ENCODE measurements around the gene PGM1.

PGM1 gene

GRCh38 chr1:63636192-63637105, 43.2 kb downstream of the PGM1 start:
- Mint-ChIP-seq H3K36me3 (ENCODE audit: low read depth) (peaks cover 82% of the 10 kb centered on the region), H3K27ac (peak overlapping the region; percentile 43 to 73 (median 60)), H3K9me3 (no peaks in the 10 kb centered on the region), H3K27me3 (ENCODE audit: low read depth) (no peaks in the 10 kb centered on the region), H3K4me1 (peaks cover 27% of the 10 kb centered on the region), H3K4me3 (no peak overlapping the region)
- no peak for TF ChIP-seq CTCF (IDR thresholded peaks at IDR 0.05; ENCODE audit: unreplicated experiment in 3 of 3)

- H3K27me3 Mint-ChIP-seq (ENCODE audit: low read depth), result no peaks in the 10 kb centered on the region
These were observed 45.3 kb downstream of the PGM1 start for GRCh38 chr1:63638471-63638870.

GRCh38 chr1:63638875-63639274, 45.7 kb downstream of the PGM1 start:
- no peak for TF ChIP-seq CTCF (IDR thresholded peaks at IDR 0.05; ENCODE audit: unreplicated experiment in 3 of 3)
- H3K27ac Mint-ChIP-seq, result peak overlapping the region; percentile 75 to 93 (median 81)
- H3K4me1 Mint-ChIP-seq, result peaks cover 49% of the 10 kb centered on the region
- H3K36me3 Mint-ChIP-seq (ENCODE audit: low read depth), result peaks cover 76% of the 10 kb centered on the region
- H3K27me3 Mint-ChIP-seq (ENCODE audit: low read depth), result no peaks in the 10 kb centered on the region
- peak overlapping the region in 1 of 3 experiments; percentile 10 for H3K4me3 Mint-ChIP-seq
- H3K9me3 Mint-ChIP-seq, result no peaks in the 10 kb centered on the region

More at GRCh38 chr1:63638471-63638870, 45.3 kb downstream of the PGM1 start:
- Mint-ChIP-seq H3K27ac (peak overlapping the region; percentile 75 to 93 (median 81)), H3K4me1 (peaks cover 45% of the 10 kb centered on the region), H3K36me3 (ENCODE audit: low read depth) (peaks cover 75% of the 10 kb centered on the region), H3K4me3 (no peak overlapping the region), H3K9me3 (no peaks in the 10 kb centered on the region)
- no peak for TF ChIP-seq CTCF (IDR thresholded peaks at IDR 0.05; ENCODE audit: unreplicated experiment in 3 of 3)

- TF ChIP-seq CTCF (IDR thresholded peaks at IDR 0.05; ENCODE audit: unreplicated experiment in 3 of 3), result no peak
- Mint-ChIP-seq H3K27me3 (ENCODE audit: low read depth) (no peaks in the 10 kb centered on the region), H3K9me3 (peaks cover 3% of the 10 kb centered on the region), H3K27ac (peak overlapping the region; percentile 83 to 92 (median 92)), H3K4me3 (peak overlapping the region in 2 of 3 experiments; percentile 23 to 31), H3K36me3 (ENCODE audit: low read depth) (peaks cover 71% of the 10 kb centered on the region), H3K4me1 (peaks cover 69% of the 10 kb centered on the region)
These were observed 47.7 kb downstream of the PGM1 start for GRCh38 chr1:63640633-63641567.

- H3K27ac Mint-ChIP-seq, result peak overlapping the region; percentile 83 to 92 (median 92)
- no peak overlapping the region for H3K4me3 Mint-ChIP-seq
- H3K4me1 Mint-ChIP-seq, result peaks cover 71% of the 10 kb centered on the region
- peaks cover 66% of the 10 kb centered on the region for H3K36me3 Mint-ChIP-seq (ENCODE audit: low read depth)
- TF ChIP-seq CTCF (IDR thresholded peaks at IDR 0.05; ENCODE audit: unreplicated experiment in 3 of 3), result no peak
- peaks cover 5% of the 10 kb centered on the region for H3K9me3 Mint-ChIP-seq
- H3K27me3 Mint-ChIP-seq (ENCODE audit: low read depth), result no peaks in the 10 kb centered on the region
These were observed 48.4 kb downstream of the PGM1 start for GRCh38 chr1:63641615-63642014.
